ENCODE results near the gene PARP3. TPM values are rescaled to one million over a fixed set of nuclear protein-coding genes. Genes with fewer than 3 reads are reported as not detected.
A peak's percentile ranks its signal among the peaks of the same experiment; 100 is the strongest.

The PARP3 gene
- total and polyA plus RNA-seq, 10 of the 15 experiments (the other 5 are each of a cell fraction or from before 2014, with no cell fraction given): 2.1 to 31.2 (median 19.5) TPM

GRCh38 chr3:51941798-51942602 is at the start of gene PARP3, which contains the start of gene RRP9 (continued):
- TF ChIP-seq MAX (IDR thresholded peaks at IDR 0.05; ENCODE audit: low read depth, low read length) (peak; percentile 93), KAT2A (conservative IDR thresholded peaks at IDR 0.05; ENCODE audit: control insufficient read depth, low read depth, low read length) (no peak), FOXM1 (IDR thresholded peaks at IDR 0.05; ENCODE audit: low read depth, low read length) (no peak), E2F8 (IDR thresholded peaks at IDR 0.05; ENCODE audit: low read depth, partially characterized antibody) (no peak), BCL11A (IDR thresholded peaks at IDR 0.05; ENCODE audit: low read depth, low read length) (no peak), DPF2 (IDR thresholded peaks at IDR 0.05) (peak; percentile 44), CREB1 (IDR thresholded peaks at IDR 0.05; ENCODE audit: low read depth) (peak; percentile 45; the same call in 1 of the 2 replicates), IRF3 (IDR thresholded peaks at IDR 0.05) (peak; percentile 88), PKNOX1 (IDR thresholded peaks at IDR 0.05) (peak; percentile 36; the same call in 1 of the 2 replicates), HCFC1 (IDR thresholded peaks at IDR 0.05; ENCODE audit: low read length) (peak; percentile 30; the same call in 1 of the 2 replicates), USF1 (IDR thresholded peaks at IDR 0.05; ENCODE audit: borderline replicate concordance, extremely low read length, insufficient read depth, low read depth, low read length) (peak; percentile 66), ZNF592 (IDR thresholded peaks at IDR 0.05) (peak; percentile 68; the same call in 1 of the 2 replicates), IKZF1 (conservative IDR thresholded peaks at IDR 0.05) (peak; percentile 69; the same call in 1 of the 2 replicates), SREBF2 (IDR thresholded peaks at IDR 0.05; ENCODE audit: low read length) (no peak), SMAD5 (IDR thresholded peaks at IDR 0.05; ENCODE audit: low read depth) (no peak)

Data from GM12878 (cell line).